Panc1 (cell line): Measurements from ENCODE around the gene NOL9. TPM values are rescaled to one million over a fixed set of nuclear protein-coding genes. Genes with fewer than 3 reads are reported as not detected.
"Not testable (repeated sequence)": the region's sequence is repeated elsewhere in the genome, so short reads cannot be mapped to it uniquely, and the experiment has no call there.

ENCODE experiments used
- ATAC-seq: fragments of 200-7000 bp; cut with Tn5 transposase; 2 replicates; pipeline ENCODE4 v1.9.1; 2020; ENCODE audit warnings: mild to moderate bottlenecking, moderate library complexity
- BruUV-seq: library from RNA; stranded (reverse); fragments of 400-500 nt; replicated peaks from 2 replicates; lab custom pipeline; 2021; lab: Mats Ljungman, UMichigan
- CTCF ChIA-PET: fragments of 300-600 bp; sonication (Branson Sonifier 250); formaldehyde crosslinking; loops from one replicate; lab custom pipeline; 2022; ENCODE audit warnings: antibody characterized with exemption; lab: Charles Lee
- POLR2A ChIA-PET: fragments of 300-600 bp; sonication (Branson Sonifier 250); formaldehyde crosslinking; loops from one replicate; lab custom pipeline; 2022; ENCODE audit warnings: antibody characterized with exemption; lab: Charles Lee
- DNase-seq: peaks from one replicate; pipeline ENCODE4 v3.0.0-alpha.2; 2010; ENCODE audit warnings: low read depth, low spot score
- H3K27ac ChIP-seq: 2 replicates; pipeline ENCODE4 v1.5.1; 2011; ENCODE audit warnings: mild to moderate bottlenecking, low read length, inconsistent platforms
- H3K27me3 ChIP-seq: fragments of 200-500 bp; sonication (Bioruptor generic); 2 replicates; pipeline ENCODE4 v1.6.0; 2014; ENCODE audit warnings: low read length, inconsistent platforms; ENCODE audit not compliant: control insufficient read depth, insufficient read depth
- H3K36me3 ChIP-seq: fragments of 200-500 bp; sonication (Bioruptor generic); 2 replicates; pipeline ENCODE4 v1.5.1; 2014; ENCODE audit warnings: inconsistent platforms, mild to moderate bottlenecking, low read length, moderate library complexity; ENCODE audit not compliant: control insufficient read depth, insufficient read depth
- H3K4me1 ChIP-seq: 2 replicates; pipeline ENCODE4 v1.5.1; 2011; ENCODE audit warnings: inconsistent platforms, mild to moderate bottlenecking, low read length, moderate library complexity; ENCODE audit not compliant: control insufficient read depth, insufficient read depth
- H3K4me3 ChIP-seq, 2 experiments: 2 replicates each; pipeline ENCODE4 v1.5.1; 2011 to 2012; ENCODE audit warnings: low read depth in 2 of 2, low read length in 2 of 2, mild to moderate bottlenecking in 2 of 2, inconsistent platforms in 1 of 2, moderate library complexity in 1 of 2
- H3K9me3 ChIP-seq: fragments of 200-500 bp; sonication (Bioruptor generic); 2 replicates; pipeline ENCODE4 v1.5.1; 2014; ENCODE audit warnings: low read depth, mild to moderate bottlenecking, inconsistent platforms, low read length, moderate library complexity; ENCODE audit not compliant: control insufficient read depth, insufficient read depth
- CTCF ChIP-seq: fragments of 450-650 bp; IDR thresholded peaks from 2 replicates; pipeline ENCODE4 v1.5.1; 2017; ENCODE audit warnings: mild to moderate bottlenecking
- POLR2AphosphoS5 ChIP-seq: IDR thresholded peaks from 2 replicates; pipeline ENCODE4 v1.6.1; 2012; ENCODE audit warnings: mild to moderate bottlenecking, low read depth, low read length, moderate library complexity
- REST ChIP-seq, 2 experiments: IDR thresholded peaks; 2 replicates each; pipeline ENCODE4 v1.6.1; 2011 to 2012; ENCODE audit warnings: low read depth in 2 of 2, control low read depth in 1 of 2, low read length in 1 of 2, mild to moderate bottlenecking in 1 of 2, moderate library complexity in 1 of 2; ENCODE audit not compliant: insufficient read depth in 1 of 2
- SIN3A ChIP-seq: IDR thresholded peaks from 2 replicates; pipeline ENCODE4 v1.6.1; 2012; ENCODE audit warnings: low read depth, mild to moderate bottlenecking, low read length, moderate library complexity, borderline replicate concordance; ENCODE audit not compliant: insufficient read depth
- TCF7L2 ChIP-seq: IDR thresholded peaks from 2 replicates; pipeline ENCODE4 v1.6.1; 2011; ENCODE audit warnings: mild to moderate bottlenecking, low read depth, low read length, inconsistent platforms
- in situ Hi-C: cut with HindIII; loops from 2 replicates; pipeline ENCODE4 v1.10.0; 2016; ENCODE audit warnings: low sequenced_read_pairs, low pct_unique_long_range_greater_than_20kb
- intact Hi-C: fragments of 100-400 bp; cut with micrococcal nuclease; formaldehyde crosslinking; loops from one replicate; pipeline ENCODE4 v1.10.0; 2022; ENCODE audit not compliant: unreplicated experiment
- total RNA-seq: library from RNA; stranded (reverse); gene quantifications from one replicate; pipeline ENCODE4 v1.2.1, GENCODE V29; 2021; ENCODE audit not compliant: unreplicated experiment

Gene NOL9
- total RNA-seq, 1 experiment from 2014 or later = 46.4 TPM

GRCh38 chr1:6569033-6569432 is 14.7 kb upstream of the NOL9 start:
- ChIA-PET CTCF (no interaction called here), POLR2A (no interaction called here)
- Histone ChIP-seq H3K36me3 (no peaks in the 10 kb centered on the region), H3K4me3 (no peak overlapping the region), H3K27ac (no peak overlapping the region), H3K27me3 (no peaks in the 10 kb centered on the region), H3K4me1 (no peaks in the 10 kb centered on the region), H3K9me3 (0 out of 2 replicates have a peak, but pooled peaks cover 4% of the 10 kb centered on the region)
- no peak for DNase-seq
- BruUV-seq = no TSS peak
- intact Hi-C loops (no loop called here), in situ Hi-C loops (no loop called here)
- no peak for ATAC-seq
- TF ChIP-seq REST (IDR thresholded peaks at IDR 0.05; ENCODE audit: insufficient read depth in 1 of 2, low read depth in 2 of 2, low read length in 1 of 2) (no peak), TCF7L2 (no peak)

- Histone ChIP-seq H3K27me3 (no peaks in the 10 kb centered on the region), H3K36me3 (no peaks in the 10 kb centered on the region), H3K4me1 (no peaks in the 10 kb centered on the region), H3K9me3 (no peaks in the 10 kb centered on the region), H3K27ac (no peak overlapping the region), H3K4me3 (no peak overlapping the region)
- ATAC-seq (no peak), DNase-seq (no peak)
- no TSS peak for BruUV-seq
- ChIA-PET CTCF (no interaction called here), POLR2A (interaction anchor here (0.7 kb wide), 1 partner anchor 20 kb away, joined by 5 read pairs; no protein-coding TSS in a partner anchor)
- intact Hi-C loops = no loop called here
- TF ChIP-seq SIN3A (no peak), POLR2AphosphoS5 (no peak)
- in situ Hi-C loops = no loop called here
Observed at GRCh38 chr1:6560267-6560666, 6.0 kb upstream of the NOL9 start.

GRCh38 chr1:6559161-6559560 is 4.8 kb upstream of the NOL9 start:
- H3K27me3 ChIP-seq, H3K9me3 ChIP-seq, H3K27ac ChIP-seq, BruUV-seq, CTCF ChIA-PET, H3K36me3 ChIP-seq, H3K4me1 ChIP-seq, DNase-seq, H3K4me3 ChIP-seq, ATAC-seq, in situ Hi-C loops, POLR2A ChIA-PET, intact Hi-C loops: not testable (repeated sequence)

- ATAC-seq (no peak), DNase-seq (no peak)
- H3K27ac ChIP-seq = no peak overlapping the region
- TF ChIP-seq CTCF (no peak), TCF7L2 (no peak), REST (IDR thresholded peaks at IDR 0.05; ENCODE audit: insufficient read depth in 1 of 2, low read depth in 2 of 2, low read length in 1 of 2) (no peak), SIN3A (no peak), POLR2AphosphoS5 (no peak)
- ChIA-PET POLR2A (interaction anchor here (0.6 to 0.7 kb wide), 2 partner anchors 49 to 352 kb away, joined by 3 to 5 read pairs; no protein-coding TSS in a partner anchor), CTCF (interaction anchor here (0.7 kb wide), 1 partner anchor 118 kb away, joined by 6 read pairs; no protein-coding TSS in a partner anchor)
- no peaks in the 10 kb centered on the region; the same call in 1 of the 2 replicates for H3K36me3 ChIP-seq
- no peaks in the 10 kb centered on the region for H3K27me3 ChIP-seq
- intact Hi-C loops = no loop called here
- no TSS peak for BruUV-seq
- H3K4me1 ChIP-seq = peaks cover 12% of the 10 kb centered on the region
- no peaks in the 10 kb centered on the region for H3K9me3 ChIP-seq
- H3K4me3 ChIP-seq = no peak overlapping the region
- in situ Hi-C loops = no loop called here
Observed at GRCh38 chr1:6557597-6557996, 3.3 kb upstream of the NOL9 start.
